HG02763 (cell line): ENCODE data around the gene EFCAB12.
A peak's percentile ranks its signal among the peaks of the same experiment; 100 is the strongest.

Source experiments
- ATAC-seq: cut with Tn5 transposase; IDR thresholded peaks from one replicate; pipeline ENCODE4 v1.9.1; 2021; ENCODE audit warnings: mild to moderate bottlenecking, moderate library complexity; ENCODE audit not compliant: unreplicated experiment

EFCAB12 gene

DNA sequence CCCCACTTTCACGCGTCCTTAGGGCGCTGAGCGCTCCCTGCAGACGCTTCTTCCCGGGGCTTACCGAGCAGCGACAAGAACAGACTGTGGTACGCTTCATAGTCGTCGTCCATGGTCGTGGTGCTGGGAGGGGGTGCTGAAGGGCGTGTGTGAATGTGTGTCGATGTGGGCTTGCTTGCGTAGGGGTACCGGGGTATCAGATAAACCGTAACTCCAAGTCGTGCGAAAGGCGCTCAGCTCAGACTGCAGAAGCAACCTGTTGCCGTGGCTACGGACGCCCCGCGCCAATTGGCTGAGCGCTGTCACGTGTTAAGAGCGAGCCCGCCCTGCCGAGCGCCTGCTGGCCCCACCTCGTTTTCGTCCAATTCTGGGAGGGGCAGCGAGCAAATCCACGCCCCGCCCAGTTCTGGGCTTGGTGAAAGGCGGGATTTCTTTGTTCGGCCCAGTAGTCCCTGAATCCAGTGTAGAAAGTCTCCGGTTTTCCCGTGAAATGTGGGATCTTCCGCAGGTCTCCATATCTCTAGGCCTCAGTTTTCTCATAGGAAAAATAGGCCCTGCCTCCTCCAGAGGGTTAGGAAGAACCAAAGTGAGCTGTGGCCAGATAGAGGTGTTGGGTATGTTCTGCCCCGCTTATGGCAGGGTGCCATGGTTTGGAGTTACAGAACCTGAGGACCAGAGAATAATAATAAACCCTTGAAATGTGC lies at the start of gene EFCAB12:
Gene EFCAB12, minus strand, starts transcription at position 261 of the 704 bp plus-strand sequence. Its CDS starts 148 bp downstream, at position 113.
- ATAC-seq = peak; percentile 88

DNA sequence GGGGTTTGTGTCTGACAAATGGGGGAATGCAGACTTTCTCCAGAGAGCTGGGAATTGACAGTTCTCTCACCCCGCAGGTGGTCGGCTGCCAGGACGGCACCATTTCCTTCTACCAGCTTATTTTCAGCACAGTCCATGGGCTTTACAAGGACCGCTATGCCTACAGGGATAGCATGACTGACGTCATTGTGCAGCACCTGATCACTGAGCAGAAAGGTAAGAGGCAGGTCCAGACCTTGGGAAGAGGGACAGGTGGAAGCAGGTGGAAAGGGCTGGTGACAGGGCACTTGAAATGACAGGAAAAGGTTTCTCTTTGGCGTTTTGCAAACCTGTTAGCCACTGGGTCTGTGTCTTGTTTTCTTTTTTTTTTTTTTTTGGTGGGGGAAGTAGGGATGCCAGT lies 48.1 kb upstream of the EFCAB12 start:
- ATAC-seq = no peak

DNA sequence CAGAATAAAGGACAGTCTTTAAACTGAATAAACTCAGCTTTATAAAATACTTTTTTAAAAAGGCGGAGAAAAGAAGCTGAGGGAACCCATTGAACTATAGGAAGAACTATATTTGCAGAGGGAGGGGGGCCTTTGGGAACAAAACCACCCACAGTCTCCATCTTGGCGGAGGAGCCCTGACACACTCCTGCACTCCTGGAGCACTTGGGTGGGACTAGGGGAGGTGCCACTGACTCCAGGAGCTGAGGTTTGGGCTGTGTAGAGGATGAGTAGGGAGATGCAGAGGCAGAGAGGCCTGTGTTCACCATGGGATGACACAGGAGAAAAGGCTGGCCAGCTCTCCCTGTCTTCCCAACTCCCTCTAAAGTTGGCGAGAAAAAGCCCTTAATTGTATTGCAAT lies 47.4 kb upstream of the EFCAB12 start:
- no peak for ATAC-seq

DNA sequence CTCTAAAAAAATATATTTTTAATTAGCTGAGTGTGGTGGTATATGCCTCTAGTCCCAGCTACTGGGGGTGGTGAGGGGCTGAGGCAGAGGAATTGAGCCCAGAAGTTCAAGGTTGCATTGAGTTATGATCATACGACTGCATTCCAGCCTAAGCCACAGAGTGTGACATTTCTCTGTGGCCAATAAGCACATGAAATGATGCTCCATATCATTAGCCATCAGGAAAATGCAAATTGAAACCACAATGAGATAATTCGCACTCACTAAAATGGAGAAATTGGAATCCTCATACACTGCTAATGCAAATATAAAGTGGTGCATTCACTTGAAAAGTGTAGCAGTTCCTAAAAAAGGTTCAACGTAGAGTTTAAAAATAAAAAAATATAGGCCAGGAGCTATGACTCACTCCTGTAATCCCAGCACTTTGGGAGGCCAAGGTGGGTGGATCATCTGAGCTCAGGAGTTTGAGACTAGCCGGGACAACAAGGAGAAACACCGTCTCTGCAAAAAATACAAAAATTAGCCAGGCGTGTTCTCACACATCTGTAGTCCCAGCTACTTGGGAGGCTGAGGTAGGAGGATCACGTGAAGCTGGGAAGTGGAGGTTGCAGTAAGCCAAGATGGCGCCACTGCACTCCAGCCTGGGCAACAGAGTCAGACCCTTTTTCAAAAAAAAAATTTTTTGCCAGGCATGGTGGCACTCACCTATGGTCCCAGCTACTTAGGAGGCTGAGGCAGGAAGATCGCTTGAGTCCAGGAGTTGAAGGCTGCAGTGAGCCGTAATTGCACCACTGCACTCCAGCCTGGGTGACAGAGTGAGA lies 46.8 kb upstream of the EFCAB12 start:
- ATAC-seq = no peak

DNA sequence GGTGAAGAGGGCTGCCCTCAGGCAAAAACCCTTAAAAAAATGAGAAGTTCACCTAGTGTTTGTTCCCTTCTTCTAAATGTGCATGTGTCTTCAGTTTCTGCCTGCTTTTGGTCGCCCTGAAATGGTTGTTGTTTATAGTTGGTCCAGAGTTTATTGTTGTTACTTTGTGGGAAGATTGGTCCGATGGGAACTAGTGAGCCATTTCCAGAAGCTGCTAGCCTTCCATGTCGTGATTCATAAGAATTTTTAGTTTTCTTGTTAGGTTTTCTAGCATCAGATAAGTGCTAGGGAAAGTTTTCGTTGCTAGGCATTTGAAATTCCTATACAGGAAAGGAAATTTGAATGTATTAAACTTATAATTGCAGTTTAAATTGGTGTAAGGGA lies 45.3 kb upstream of the EFCAB12 start:
- ATAC-seq = no peak

DNA sequence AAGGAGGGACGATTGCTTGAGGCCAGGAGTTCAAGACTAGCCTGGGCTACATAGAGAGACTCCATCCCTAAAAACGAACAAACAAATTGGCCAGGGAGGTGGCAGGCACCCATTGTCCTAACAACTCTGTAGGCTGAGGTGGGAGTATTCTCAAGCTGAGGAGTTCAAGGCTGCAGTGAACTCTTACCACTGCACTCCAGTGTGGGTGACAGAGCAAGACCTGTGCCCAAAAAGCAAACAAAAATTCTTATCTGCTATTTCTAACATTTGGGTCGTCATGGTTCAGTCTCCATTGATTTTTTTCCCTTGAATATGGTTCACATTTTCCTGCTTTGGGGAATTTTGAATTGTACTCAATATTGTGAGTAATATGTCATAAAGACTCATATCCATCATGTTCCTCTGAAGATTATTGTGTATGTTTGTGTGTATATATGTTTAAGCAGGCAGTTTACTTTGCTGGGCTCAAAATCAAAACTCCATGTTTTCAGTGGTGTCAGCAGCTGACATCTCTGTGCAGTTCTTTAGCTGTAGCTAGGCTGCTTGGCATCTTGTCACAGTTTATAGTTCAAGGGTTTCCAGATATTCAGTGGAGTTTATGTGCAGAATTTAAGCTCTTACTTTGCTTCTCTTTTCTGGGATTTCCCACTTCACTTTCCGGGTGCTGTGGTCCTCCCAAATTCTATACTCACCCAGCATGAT lies 44.8 kb upstream of the EFCAB12 start:
- no peak for ATAC-seq

DNA sequence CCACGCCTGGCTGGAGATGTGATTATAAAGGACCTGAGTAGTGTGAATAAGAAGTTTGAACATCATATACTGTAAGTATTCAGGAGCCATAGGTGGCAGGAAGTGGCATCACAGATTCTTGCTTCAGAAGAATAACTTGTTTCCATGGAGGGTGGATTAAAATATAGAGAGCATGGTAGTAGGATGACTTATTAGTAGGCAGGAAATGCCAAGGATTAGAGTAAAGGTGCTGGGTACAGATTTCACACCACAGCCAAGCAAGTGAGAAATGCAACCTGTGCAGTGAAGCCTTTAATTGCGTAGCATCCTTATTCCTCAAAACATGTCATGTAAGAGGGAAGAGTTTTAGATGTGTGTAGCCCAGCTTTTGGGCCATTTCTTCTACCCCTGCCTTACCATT lies 42.4 kb upstream of the EFCAB12 start:
- no peak for ATAC-seq

DNA sequence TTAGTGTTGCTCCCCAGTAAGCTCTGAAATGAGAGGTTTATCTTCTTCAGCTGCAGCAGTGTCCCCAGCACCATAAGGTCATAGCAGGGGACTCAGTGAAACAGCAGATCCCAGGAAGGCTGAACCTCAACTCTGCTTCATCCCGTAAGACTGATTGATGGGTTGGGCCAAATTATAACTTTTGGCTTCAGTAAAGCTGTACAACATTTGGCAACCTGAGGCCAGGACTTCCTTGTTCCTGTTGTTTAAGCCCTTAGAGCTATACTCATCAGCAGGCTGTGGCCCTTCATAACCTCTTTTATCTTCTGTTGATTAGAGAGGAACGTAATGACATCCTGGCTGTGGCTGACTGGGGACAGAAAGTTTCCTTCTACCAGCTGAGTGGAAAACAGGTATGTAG lies 40.6 kb upstream of the EFCAB12 start:
- no peak for ATAC-seq

DNA sequence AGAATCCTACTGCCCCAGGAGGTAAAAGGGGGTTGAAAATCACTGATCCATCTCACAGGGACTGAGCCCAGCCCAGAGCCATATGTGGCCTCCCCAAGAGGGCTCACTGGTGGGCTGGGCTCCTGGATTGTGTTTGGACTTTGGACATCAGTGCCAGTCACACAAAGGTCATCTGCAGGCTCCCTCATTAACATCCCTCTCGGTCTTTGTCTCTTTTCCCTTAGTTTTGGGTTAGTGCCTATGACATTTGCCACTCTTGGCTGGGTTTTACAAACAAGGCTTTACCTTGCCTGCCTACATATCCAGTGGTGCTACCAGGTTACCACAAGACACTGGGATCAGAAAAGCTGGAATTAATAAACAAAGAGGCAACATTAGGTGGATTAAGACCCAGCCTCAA lies 39.5 kb upstream of the EFCAB12 start:
- ATAC-seq = no peak

DNA sequence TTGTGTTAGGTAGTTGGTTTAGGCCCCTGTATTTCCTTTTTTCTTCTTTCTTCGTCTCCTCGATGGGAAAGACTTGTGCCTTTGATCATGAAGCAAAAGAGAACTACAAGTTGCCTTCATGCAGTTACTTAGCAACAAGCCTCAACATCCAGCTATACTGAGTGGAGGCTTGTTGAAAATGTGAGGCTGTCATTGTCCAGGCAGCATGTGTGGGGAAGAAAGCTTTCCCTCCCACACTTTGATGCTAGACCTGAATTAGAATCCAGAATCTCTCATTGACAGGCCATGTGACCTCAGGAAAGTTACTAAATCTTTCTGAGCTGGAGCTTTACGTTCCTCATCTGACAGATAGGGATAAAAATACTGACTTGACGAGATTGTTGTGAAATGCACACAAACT lies 35.3 kb upstream of the EFCAB12 start:
- no peak for ATAC-seq

DNA sequence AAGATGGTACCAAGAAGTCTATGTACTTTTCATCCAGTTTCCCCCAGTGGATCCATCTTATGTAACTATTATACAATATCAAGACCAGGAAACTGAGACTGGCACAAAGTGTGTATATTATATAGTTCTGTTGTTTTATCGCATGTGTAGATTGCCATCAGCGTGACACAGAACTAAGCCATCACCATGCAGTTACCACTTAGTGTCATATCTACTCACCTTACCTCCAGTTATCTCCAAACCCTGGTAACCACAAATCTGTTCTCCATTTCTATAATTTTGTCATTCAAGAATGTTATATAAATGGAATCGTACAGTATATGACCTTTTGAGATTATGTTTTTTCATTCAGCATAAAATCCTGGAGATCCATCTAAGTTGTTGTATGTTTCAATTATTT lies 34.7 kb upstream of the EFCAB12 start:
- ATAC-seq = no peak

DNA sequence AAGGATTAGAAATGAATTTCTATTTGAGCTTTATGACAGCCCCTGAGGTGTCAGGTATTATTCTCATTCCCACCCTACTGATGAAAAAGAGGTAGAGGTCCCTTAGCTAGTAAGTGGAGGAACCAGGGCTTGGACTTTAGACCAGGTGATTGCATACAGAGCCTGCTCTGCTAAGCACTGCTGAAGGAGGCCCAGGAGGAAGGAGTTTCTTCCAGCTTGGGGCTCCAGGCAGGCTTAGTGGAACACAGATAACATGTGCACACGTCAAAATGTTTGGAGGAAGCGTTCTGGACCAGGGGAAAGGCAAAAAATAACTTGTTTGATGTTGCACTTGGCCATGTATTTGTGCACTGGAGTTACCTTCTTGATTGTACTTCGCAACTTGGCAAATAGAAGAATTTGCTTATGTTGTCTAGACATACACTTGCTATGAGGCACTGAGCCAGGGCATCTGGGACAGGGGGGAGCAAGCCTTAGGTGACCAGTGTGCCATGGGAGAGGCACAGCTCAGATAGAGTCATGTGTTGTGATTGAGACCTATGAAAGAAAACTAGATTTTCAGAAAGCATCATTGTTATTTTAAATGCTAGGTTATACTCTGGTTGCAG lies 34.0 kb upstream of the EFCAB12 start:
- ATAC-seq = no peak

DNA sequence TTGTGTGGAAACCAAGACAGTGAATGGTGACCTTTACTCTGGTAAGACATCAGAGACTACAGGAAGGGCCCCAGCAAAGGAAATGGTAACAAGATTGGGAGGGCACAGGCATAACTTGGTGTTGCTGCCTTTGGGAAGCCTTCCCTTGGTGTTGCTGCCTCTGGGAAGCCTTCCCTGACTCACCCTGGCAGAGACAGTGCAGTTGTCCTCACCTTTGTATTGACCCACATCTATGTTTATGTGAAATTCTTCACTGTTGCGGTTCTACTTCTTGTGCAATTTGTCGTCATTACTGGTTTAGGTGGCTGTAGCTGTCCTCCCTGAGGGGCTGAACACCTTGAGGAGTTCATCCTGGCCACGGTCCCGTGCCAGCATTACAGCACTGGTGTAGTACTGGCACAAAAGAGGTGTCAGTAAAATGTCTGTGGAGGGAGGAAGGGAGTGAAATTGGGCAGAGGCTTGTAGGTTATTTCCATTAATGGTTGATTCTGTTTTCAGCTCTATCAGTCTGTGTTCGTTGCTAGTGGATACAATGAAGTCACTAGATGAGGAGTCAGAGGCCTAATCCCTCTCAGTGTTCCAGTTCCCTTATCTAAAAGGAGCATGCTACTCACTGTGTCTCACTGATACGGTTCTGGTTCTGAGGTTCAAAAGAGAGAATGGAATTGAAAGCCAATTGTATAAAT lies 33.2 kb upstream of the EFCAB12 start:
- no peak for ATAC-seq

DNA sequence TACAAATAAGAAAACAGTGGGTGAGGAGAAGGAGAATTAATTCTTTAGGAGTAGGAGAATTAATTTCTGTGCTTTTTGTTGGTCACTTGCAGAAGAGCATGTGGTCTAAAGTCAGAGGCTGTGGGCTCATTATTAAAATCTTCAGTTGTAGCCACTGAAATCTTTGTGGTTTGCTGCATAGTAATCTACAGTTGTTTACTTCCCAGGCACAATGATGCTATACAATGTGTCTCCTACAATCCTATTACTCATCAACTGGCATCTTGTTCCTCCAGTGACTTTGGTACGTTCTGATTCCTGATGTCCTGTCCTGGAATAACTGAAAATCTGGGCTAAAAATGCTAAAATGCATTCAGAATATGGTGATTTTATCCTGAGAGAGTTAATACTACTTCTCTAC lies 32.6 kb upstream of the EFCAB12 start:
- no peak for ATAC-seq

DNA sequence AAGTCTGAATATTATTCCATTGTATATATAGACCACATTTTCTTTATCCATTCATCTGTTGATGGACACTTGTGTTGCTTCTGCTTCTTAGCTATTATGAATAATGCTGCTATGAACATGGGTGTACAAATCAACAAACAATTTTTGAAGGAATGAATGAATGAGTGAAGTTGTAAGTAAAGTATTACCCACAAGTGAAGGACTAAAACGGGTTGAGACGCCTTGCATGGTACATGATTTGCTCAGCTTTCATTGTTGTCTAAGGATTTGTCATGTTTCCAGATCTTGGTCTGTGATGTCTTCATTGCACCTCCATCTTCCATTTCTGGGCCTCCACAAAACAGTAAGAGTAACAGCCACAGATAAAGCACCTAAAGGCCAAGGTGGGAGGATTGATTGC lies 32.1 kb upstream of the EFCAB12 start:
- ATAC-seq = no peak

DNA sequence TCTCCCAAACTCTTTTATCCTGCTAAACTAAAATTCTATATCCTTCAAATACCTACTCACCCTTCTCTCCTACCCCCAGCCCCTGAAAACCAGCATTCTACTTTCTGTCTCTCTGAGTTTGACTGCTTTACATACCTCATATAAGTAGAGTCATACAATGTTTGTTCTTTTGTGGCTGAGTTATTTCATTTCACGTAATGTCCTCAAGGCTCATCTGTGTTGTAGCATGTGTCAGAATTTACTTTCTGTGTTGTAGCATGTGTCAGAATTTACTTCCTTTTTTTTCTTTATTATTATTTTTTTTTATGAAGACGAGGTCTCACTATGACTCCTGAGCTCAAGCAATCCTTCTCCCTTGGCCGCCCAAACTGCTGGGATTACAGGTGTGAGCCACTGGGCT lies 31.7 kb upstream of the EFCAB12 start:
- ATAC-seq = no peak

DNA sequence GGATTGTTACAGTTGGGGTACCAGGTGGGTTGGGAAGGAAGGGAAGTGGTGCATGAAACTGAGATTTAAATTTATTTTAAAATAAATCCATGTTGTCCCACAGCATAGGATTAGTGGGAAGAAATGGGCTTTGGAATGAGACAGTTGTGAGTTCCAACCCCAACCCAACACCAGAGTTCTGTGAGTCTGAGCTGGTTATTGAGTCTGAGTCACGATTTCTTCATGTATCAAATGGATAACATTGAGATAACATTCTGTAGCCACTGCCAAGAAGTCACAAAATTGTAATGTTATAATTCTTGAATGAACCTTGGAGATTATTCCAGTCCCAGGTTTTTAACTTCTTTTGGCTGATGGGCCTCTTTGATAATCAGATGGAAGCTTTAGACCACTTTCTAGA lies 25.3 kb upstream of the EFCAB12 start:
- ATAC-seq = no peak

DNA sequence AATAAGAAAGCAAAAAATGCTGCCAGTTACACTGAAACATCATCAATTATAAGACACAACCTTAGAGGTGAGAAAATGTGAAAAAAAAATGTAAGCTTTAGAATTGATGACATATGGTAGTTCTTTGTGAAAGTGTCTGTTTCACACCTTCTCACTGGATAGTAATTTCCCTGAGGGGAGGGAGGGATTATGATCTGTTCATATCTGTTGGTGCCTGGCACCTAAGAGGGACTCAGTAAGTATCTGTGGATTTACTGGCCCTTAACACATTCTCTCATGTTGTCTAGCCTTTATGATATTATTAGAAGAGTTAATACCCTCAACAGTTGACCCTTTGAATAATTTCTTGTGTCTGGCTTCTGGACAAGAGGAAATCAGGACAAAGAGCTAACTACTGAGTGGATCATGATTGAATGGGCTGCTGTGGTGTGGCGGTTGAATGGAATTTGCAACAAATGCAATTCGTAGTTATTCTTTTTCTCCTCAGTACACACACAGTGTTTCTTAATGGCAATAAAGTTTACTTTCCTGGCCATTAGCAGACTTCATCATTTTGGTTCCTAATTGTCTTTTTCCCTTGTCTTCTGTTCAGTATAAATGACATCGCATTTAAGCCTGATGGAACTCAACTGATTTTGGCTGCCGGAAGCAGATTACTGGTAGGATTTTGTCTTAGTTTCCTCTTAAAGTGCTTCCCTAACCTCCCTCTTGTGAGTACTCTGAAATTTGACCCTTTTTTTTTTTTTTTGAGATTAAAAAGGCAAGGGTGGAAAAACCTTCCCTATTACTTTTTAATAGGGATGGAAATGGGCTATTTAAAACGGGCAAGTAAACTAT lies 21.1 kb upstream of the EFCAB12 start:
- no peak for ATAC-seq

DNA sequence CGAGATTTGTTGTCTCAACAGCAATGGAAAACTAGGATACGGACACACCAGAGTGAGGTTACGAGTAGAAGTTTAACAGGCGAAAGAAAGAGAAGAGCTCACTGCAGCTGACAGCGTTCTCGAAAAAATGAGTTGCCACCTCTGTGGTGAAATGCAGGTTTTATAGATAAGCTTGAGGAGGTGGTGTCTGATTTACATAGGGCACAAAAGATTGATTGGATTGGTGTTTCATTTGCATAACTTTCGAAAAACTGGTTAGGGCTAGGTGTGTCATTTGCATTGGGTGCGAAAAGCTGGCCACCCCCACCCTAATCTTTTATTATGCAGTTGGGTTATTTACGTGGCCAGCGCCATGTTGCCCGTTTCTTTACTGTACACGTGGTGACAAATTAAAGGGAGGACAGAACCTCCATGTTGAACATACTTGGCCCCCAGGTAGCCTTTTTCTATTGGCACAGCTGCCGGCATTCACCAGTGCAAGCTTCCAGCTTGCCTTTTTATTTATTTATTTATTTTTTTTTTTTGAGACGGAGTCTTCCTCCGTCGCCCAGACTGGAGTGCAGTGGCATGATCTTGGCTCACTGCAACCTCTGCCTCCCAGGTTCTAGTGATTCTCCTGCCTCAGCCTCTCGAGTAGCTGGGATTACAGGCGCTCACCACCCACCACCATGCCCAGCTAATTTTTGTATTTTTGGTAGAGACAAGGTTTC lies 19.9 kb upstream of the EFCAB12 start:
- no peak for ATAC-seq
